ENCODE data around the gene YBX2. TPM values are rescaled to one million over a fixed set of nuclear protein-coding genes. Genes with fewer than 3 reads are reported as not detected.

Gene YBX2
- total RNA-seq, 3 donors from 2014 or later, result 2.6 to 3.0 (median 2.9) TPM

- H3K4me3 ChIP-seq, result peak overlapping the region; percentile 77 to 90 (median 86)
- H3K9me3 ChIP-seq, result no peaks in the 10 kb centered on the region
- no peaks in the 10 kb centered on the region for H3K4me1 ChIP-seq
- intact Hi-C loops (cut with DNase I; ENCODE audit: low total_unique reads), result no loop called here
- H3K27me3 ChIP-seq, result peaks cover 0 to 7% of the 10 kb centered on the region in 2 donors
- peak; percentile 67 to 69 for DNase-seq (ENCODE audit: low spot score in 2 of 2)
- H3K36me3 ChIP-seq, result no peaks in the 10 kb centered on the region
- TF ChIP-seq CTCF (IDR thresholded peaks at IDR 0.05), result no peak
- TF ChIP-seq POLR2AphosphoS5 (IDR thresholded peaks at IDR 0.05), result peak in 1 of 3 donors; percentile 2
- H3K27ac ChIP-seq, result peak overlapping the region; percentile 94 to 96
Measured at GRCh38 chr17:7329997-7330637, 35.7 kb upstream of the YBX2 start.

GRCh38 chr17:7329374-7329996, 35.0 kb upstream of the YBX2 start:
- H3K4me1 ChIP-seq, result no peaks in the 10 kb centered on the region

GRCh38 chr17:7328840-7329373, 34.5 kb upstream of the YBX2 start, which contains the start of gene NEURL4:
NEURL4 (minus strand) TSS chr17:7329335; CDS start chr17:7329312, 23 bp downstream.
- no peaks in the 10 kb centered on the region for H3K9me3 ChIP-seq
- intact Hi-C loops (cut with DNase I; ENCODE audit: low total_unique reads), result no loop called here
- DNase-seq (ENCODE audit: low spot score in 2 of 2), result no peak
- H3K27me3 ChIP-seq, result no peaks in the 10 kb centered on the region
- H3K27ac ChIP-seq, result peak within 1 kb of the TSS; percentile 94 to 96
- peak within 1 kb of the TSS; percentile 77 to 90 (median 86) for H3K4me3 ChIP-seq
- H3K4me1 ChIP-seq, result no peaks in the 10 kb centered on the region
- H3K36me3 ChIP-seq, result no peaks in the 10 kb centered on the region
- TF ChIP-seq POLR2AphosphoS5 (IDR thresholded peaks at IDR 0.05) (no peak), CTCF (IDR thresholded peaks at IDR 0.05) (no peak), POLR2A (IDR thresholded peaks at IDR 0.05) (no peak)

More at GRCh38 chr17:7329374-7329996, 35.0 kb upstream of the YBX2 start:
- intact Hi-C loops (cut with DNase I; ENCODE audit: low total_unique reads), result no loop called here
- Histone ChIP-seq H3K36me3 (no peaks in the 10 kb centered on the region), H3K4me3 (peak overlapping the region; percentile 77 to 90 (median 86)), H3K27me3 (peaks cover 0 to under 1% of the 10 kb centered on the region in 2 donors), H3K9me3 (no peaks in the 10 kb centered on the region), H3K27ac (peak overlapping the region; percentile 94 to 96)
- DNase-seq (ENCODE audit: low spot score in 2 of 2), result peak; percentile 95 to 98
- TF ChIP-seq CTCF (IDR thresholded peaks at IDR 0.05), result no peak
- peak; percentile 75 for TF ChIP-seq POLR2A (IDR thresholded peaks at IDR 0.05)
- TF ChIP-seq POLR2AphosphoS5 (IDR thresholded peaks at IDR 0.05), result peak; percentile 82 to 94 (median 92)

GRCh38 chr17:7328009-7328408, 33.6 kb upstream of the YBX2 start:
- Histone ChIP-seq H3K9me3 (no peaks in the 10 kb centered on the region), H3K27ac (no peak overlapping the region), H3K4me3 (peak overlapping the region in 2 of 3 donors; percentile 86 to 90), H3K36me3 (no peaks in the 10 kb centered on the region), H3K27me3 (no peaks in the 10 kb centered on the region), H3K4me1 (no peaks in the 10 kb centered on the region)
- DNase-seq (ENCODE audit: low spot score in 2 of 2), result no peak
- intact Hi-C loops (cut with DNase I; ENCODE audit: low total_unique reads), result no loop called here
- no peak for TF ChIP-seq CTCF (IDR thresholded peaks at IDR 0.05)
- no peak for TF ChIP-seq POLR2AphosphoS5 (IDR thresholded peaks at IDR 0.05)
- no peak for TF ChIP-seq POLR2A (IDR thresholded peaks at IDR 0.05)

- Histone ChIP-seq H3K4me1 (no peaks in the 10 kb centered on the region), H3K9me3 (no peaks in the 10 kb centered on the region), H3K36me3 (no peaks in the 10 kb centered on the region), H3K27me3 (no peaks in the 10 kb centered on the region), H3K4me3 (no peak overlapping the region), H3K27ac (no peak overlapping the region)
- TF ChIP-seq POLR2A (IDR thresholded peaks at IDR 0.05), result no peak
- no peak for TF ChIP-seq POLR2AphosphoS5 (IDR thresholded peaks at IDR 0.05)
- no peak for TF ChIP-seq CTCF (IDR thresholded peaks at IDR 0.05)
- intact Hi-C loops (cut with DNase I; ENCODE audit: low total_unique reads), result no loop called here
- DNase-seq (ENCODE audit: low spot score in 2 of 2), result no peak
Measured at GRCh38 chr17:7327501-7327900, 33.1 kb upstream of the YBX2 start.
